GM23338 (cell line): ENCODE measurements around the gene GRIA4. TPM values are rescaled to one million over a fixed set of nuclear protein-coding genes. Genes with fewer than 3 reads are reported as not detected.

Experiments used
- ATAC-seq: fragments of 200-7000 bp; cut with Tn5 transposase; 3 replicates; pipeline ENCODE4 v1.9.1; 2020
- DNase-seq: peaks from one replicate; pipeline ENCODE4 v3.0.0-alpha.2; 2015; ENCODE audit warnings: low spot score
- H2AFZ ChIP-seq: fragments of 200-600 bp; sonication (generic); 2 replicates; pipeline ENCODE4 v1.8.0; 2016; ENCODE audit warnings: antibody characterized with exemption, mild to moderate bottlenecking, moderate library complexity
- H3F3A ChIP-seq: fragments of 200-600 bp; sonication (generic); replicated peaks from 2 replicates; pipeline ENCODE4 v1.8.0; 2017; ENCODE audit warnings: antibody characterized with exemption, mixed run types, low read depth
- H3K27ac ChIP-seq: fragments of 200-600 bp; sonication (generic); 2 replicates; pipeline ENCODE4 v1.6.1; 2016; ENCODE audit warnings: low read depth
- H3K27me3 ChIP-seq: fragments of 200-600 bp; sonication (generic); 2 replicates; pipeline ENCODE4 v1.8.0; 2016; ENCODE audit warnings: mild to moderate bottlenecking, mixed run types, moderate library complexity; ENCODE audit not compliant: insufficient read depth
- H3K36me3 ChIP-seq: fragments of 200-600 bp; sonication (generic); 2 replicates; pipeline ENCODE4 v1.8.0; 2016; ENCODE audit warnings: mild to moderate bottlenecking; ENCODE audit not compliant: insufficient read depth
- H3K4me1 ChIP-seq: fragments of 200-600 bp; sonication (generic); 2 replicates; pipeline ENCODE4 v1.8.0; 2016; ENCODE audit warnings: mild to moderate bottlenecking, moderate library complexity; ENCODE audit not compliant: insufficient read depth
- H3K4me2 ChIP-seq: fragments of 200-600 bp; sonication (generic); 2 replicates; pipeline ENCODE4 v1.7.1; 2017; ENCODE audit warnings: mixed run types
- H3K4me3 ChIP-seq: fragments of 200-600 bp; sonication (generic); 2 replicates; pipeline ENCODE4 v1.6.1; 2016; ENCODE audit warnings: mixed run types
- H3K79me2 ChIP-seq: fragments of 200-600 bp; sonication (generic); replicated peaks from 2 replicates; pipeline ENCODE4 v1.8.0; 2017; ENCODE audit warnings: mild to moderate bottlenecking; ENCODE audit not compliant: insufficient read depth
- H3K9me2 ChIP-seq: fragments of 200-600 bp; sonication (generic); 2 replicates; pipeline ENCODE4 v1.8.0; 2017; ENCODE audit not compliant: insufficient read depth
- H4K20me1 ChIP-seq: fragments of 200-600 bp; sonication (generic); replicated peaks from 2 replicates; pipeline ENCODE4 v1.8.0; 2017; ENCODE audit warnings: mild to moderate bottlenecking; ENCODE audit not compliant: insufficient read depth
- H3K27ac Mint-ChIP-seq: 2 replicates; pipeline ENCODE4 v1.8.0; 2020; ENCODE audit warnings: inconsistent platforms, mild to moderate bottlenecking, moderate library complexity, mixed read lengths
- H3K27me3 Mint-ChIP-seq: 3 replicates; pipeline ENCODE4 v1.8.0; 2022; ENCODE audit warnings: low read depth, mild to moderate bottlenecking, moderate library complexity, mixed read lengths, inconsistent platforms; ENCODE audit not compliant: insufficient read depth, poor library complexity
- H3K36me3 Mint-ChIP-seq: 3 replicates; pipeline ENCODE4 v1.8.0; 2021; ENCODE audit warnings: low read depth, mild to moderate bottlenecking, inconsistent platforms, moderate library complexity, mixed read lengths
- H3K4me1 Mint-ChIP-seq: 3 replicates; pipeline ENCODE4 v1.8.0; 2020; ENCODE audit warnings: mild to moderate bottlenecking, inconsistent platforms, mixed read lengths
- H3K4me3 Mint-ChIP-seq: 3 replicates; pipeline ENCODE4 v1.8.0; 2021; ENCODE audit warnings: moderate library complexity, mild to moderate bottlenecking, inconsistent platforms, mixed read lengths
- H3K9me3 Mint-ChIP-seq: 3 replicates; pipeline ENCODE4 v1.8.0; 2020; ENCODE audit warnings: moderate library complexity, mild to moderate bottlenecking, inconsistent platforms, mixed read lengths
- CREB1 ChIP-seq: fragments of 250-450 bp; sonication (Bioruptor Pico); IDR thresholded peaks from 2 replicates; pipeline ENCODE4 v1.5.0; 2020; ENCODE audit warnings: low read depth, mild to moderate bottlenecking, moderate library complexity
- POLR2AphosphoS5 ChIP-seq: IDR thresholded peaks from 2 replicates; pipeline ENCODE4 v1.6.1; 2016; ENCODE audit warnings: antibody characterized with exemption, low read depth
- STAT1 ChIP-seq: IDR thresholded peaks from one replicate; pipeline ENCODE4 v1.6.1; 2016; ENCODE audit warnings: antibody characterized with exemption; ENCODE audit not compliant: unreplicated experiment
- polyA plus RNA-seq: library from polyadenylated mRNA; unstranded; fragments of >200 nt; fragmentation: Nextera tagmentation; extraction: Ambion mirVana; gene quantifications from 2 replicates; pipeline ENCODE4 v1.2.1, GENCODE V29; 2016
- total RNA-seq: library from RNA; depleted of rRNA; stranded (reverse); fragments of >200 nt; shearing (Covaris generic); gene quantifications from 2 replicates; pipeline ENCODE4 v1.2.3, GENCODE V29; 2014
- TF ChIP-seq, protein P1 (sequence below), 2 experiments: fragments of 200-600 bp in 1 of 2; sonication (generic) in 1 of 2; conservative IDR thresholded peaks; 2 replicates each; pipeline versions ENCODE4 v1.5.1 to v1.6.1; 2016 to 2017; ENCODE audit warnings: antibody characterized with exemption in 2 of 2, low read depth in 2 of 2, mild to moderate bottlenecking in 2 of 2, moderate library complexity in 1 of 2
- TF ChIP-seq, protein P2 (sequence below): IDR thresholded peaks from one replicate; pipeline ENCODE4 v1.6.1; 2018; ENCODE audit warnings: antibody characterized with exemption; ENCODE audit not compliant: unreplicated experiment
- TF ChIP-seq, protein P3 (sequence below): fragments of 250-450 bp; sonication (Bioruptor Pico); IDR thresholded peaks from 2 replicates; pipeline ENCODE4 v1.5.0; 2020; ENCODE audit warnings: mild to moderate bottlenecking, moderate library complexity

Gene GRIA4
- total and polyA plus RNA-seq, 2 experiments from 2014 or later = 17.8 to 71.1 TPM

DNA sequence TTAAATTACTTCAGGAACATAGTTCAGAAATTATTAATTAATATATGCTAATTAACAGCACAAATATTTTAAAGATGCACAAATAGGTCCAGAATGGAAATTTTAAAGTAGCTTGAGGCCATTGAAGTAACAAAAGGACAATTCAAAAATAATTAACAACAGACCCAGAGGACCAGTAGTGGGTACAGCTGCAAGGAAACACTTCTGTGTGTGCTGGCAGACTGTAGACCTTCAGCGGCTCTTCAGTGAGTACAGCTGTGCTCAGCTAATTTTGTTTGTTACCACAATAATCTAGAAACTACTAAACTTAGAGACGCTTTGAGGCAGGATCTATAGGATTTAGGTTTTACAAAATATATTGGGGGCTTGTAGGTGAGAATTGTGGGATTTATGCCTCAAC lies 103.8 kb downstream of the GRIA4 start (continued):
- TF ChIP-seq CREB1 (CRISPR knock-in tag) = no peak
- TF ChIP-seq POLR2AphosphoS5 = no peak
- TF ChIP-seq, protein P1, sequence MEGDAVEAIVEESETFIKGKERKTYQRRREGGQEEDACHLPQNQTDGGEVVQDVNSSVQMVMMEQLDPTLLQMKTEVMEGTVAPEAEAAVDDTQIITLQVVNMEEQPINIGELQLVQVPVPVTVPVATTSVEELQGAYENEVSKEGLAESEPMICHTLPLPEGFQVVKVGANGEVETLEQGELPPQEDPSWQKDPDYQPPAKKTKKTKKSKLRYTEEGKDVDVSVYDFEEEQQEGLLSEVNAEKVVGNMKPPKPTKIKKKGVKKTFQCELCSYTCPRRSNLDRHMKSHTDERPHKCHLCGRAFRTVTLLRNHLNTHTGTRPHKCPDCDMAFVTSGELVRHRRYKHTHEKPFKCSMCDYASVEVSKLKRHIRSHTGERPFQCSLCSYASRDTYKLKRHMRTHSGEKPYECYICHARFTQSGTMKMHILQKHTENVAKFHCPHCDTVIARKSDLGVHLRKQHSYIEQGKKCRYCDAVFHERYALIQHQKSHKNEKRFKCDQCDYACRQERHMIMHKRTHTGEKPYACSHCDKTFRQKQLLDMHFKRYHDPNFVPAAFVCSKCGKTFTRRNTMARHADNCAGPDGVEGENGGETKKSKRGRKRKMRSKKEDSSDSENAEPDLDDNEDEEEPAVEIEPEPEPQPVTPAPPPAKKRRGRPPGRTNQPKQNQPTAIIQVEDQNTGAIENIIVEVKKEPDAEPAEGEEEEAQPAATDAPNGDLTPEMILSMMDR (conservative IDR thresholded peaks at IDR 0.05; ENCODE audit: low read depth in 2 of 2) = no peak
- TF ChIP-seq STAT1 = no peak

DNA sequence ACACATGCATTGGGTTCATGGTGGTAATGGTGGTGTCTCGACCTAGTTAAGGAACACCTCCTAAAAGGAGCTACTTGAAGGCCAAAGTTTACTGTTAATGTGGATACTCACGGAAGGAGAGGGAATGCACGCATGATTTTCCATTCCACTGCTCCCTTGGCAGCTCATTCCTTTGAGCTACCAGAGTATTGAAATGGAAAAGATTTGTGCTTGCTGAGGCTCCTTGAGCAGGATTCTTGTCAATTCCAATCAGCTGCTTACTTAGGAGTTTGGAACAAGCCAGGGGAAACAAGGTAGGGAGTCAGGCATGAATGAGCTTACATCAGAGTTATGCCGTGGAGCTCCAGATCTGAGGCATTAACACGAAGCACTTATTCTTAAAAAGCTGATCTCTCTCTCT lies 108.8 kb downstream of the GRIA4 start:
- Histone ChIP-seq H3K4me3 (no peak overlapping the region), H3K4me1 (peaks cover 11% of the 10 kb centered on the region; the same call in 1 of the 2 replicates), H3K27ac (0 out of 2 replicates have a peak overlapping the region, but pooled peaks have one; percentile 70)

More for the DNA sequence above, 108.8 kb downstream of the GRIA4 start:
- Mint-ChIP-seq H3K4me3 (no peak overlapping the region), H3K36me3 (peaks cover 6% of the 10 kb centered on the region; the same call in 2 of the 3 replicates), H3K9me3 (no peaks in the 10 kb centered on the region; the same call in 2 of the 3 replicates), H3K27ac (peak overlapping the region; percentile 13), H3K27me3 (no peaks in the 10 kb centered on the region), H3K4me1 (peaks cover 16% of the 10 kb centered on the region)
- Histone ChIP-seq H2AFZ (no peak overlapping the region), H3K27me3 (no peaks in the 10 kb centered on the region), H3K9me2 (no peaks in the 10 kb centered on the region), H3K79me2 (no peaks in the 10 kb centered on the region), H3K36me3 (no peaks in the 10 kb centered on the region), H3K4me2 (no peak overlapping the region), H4K20me1 (no peaks in the 10 kb centered on the region), H3F3A (no peaks in the 10 kb centered on the region)
- TF ChIP-seq, protein P2, sequence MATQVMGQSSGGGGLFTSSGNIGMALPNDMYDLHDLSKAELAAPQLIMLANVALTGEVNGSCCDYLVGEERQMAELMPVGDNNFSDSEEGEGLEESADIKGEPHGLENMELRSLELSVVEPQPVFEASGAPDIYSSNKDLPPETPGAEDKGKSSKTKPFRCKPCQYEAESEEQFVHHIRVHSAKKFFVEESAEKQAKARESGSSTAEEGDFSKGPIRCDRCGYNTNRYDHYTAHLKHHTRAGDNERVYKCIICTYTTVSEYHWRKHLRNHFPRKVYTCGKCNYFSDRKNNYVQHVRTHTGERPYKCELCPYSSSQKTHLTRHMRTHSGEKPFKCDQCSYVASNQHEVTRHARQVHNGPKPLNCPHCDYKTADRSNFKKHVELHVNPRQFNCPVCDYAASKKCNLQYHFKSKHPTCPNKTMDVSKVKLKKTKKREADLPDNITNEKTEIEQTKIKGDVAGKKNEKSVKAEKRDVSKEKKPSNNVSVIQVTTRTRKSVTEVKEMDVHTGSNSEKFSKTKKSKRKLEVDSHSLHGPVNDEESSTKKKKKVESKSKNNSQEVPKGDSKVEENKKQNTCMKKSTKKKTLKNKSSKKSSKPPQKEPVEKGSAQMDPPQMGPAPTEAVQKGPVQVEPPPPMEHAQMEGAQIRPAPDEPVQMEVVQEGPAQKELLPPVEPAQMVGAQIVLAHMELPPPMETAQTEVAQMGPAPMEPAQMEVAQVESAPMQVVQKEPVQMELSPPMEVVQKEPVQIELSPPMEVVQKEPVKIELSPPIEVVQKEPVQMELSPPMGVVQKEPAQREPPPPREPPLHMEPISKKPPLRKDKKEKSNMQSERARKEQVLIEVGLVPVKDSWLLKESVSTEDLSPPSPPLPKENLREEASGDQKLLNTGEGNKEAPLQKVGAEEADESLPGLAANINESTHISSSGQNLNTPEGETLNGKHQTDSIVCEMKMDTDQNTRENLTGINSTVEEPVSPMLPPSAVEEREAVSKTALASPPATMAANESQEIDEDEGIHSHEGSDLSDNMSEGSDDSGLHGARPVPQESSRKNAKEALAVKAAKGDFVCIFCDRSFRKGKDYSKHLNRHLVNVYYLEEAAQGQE = no peak
- TF ChIP-seq, protein P3, sequence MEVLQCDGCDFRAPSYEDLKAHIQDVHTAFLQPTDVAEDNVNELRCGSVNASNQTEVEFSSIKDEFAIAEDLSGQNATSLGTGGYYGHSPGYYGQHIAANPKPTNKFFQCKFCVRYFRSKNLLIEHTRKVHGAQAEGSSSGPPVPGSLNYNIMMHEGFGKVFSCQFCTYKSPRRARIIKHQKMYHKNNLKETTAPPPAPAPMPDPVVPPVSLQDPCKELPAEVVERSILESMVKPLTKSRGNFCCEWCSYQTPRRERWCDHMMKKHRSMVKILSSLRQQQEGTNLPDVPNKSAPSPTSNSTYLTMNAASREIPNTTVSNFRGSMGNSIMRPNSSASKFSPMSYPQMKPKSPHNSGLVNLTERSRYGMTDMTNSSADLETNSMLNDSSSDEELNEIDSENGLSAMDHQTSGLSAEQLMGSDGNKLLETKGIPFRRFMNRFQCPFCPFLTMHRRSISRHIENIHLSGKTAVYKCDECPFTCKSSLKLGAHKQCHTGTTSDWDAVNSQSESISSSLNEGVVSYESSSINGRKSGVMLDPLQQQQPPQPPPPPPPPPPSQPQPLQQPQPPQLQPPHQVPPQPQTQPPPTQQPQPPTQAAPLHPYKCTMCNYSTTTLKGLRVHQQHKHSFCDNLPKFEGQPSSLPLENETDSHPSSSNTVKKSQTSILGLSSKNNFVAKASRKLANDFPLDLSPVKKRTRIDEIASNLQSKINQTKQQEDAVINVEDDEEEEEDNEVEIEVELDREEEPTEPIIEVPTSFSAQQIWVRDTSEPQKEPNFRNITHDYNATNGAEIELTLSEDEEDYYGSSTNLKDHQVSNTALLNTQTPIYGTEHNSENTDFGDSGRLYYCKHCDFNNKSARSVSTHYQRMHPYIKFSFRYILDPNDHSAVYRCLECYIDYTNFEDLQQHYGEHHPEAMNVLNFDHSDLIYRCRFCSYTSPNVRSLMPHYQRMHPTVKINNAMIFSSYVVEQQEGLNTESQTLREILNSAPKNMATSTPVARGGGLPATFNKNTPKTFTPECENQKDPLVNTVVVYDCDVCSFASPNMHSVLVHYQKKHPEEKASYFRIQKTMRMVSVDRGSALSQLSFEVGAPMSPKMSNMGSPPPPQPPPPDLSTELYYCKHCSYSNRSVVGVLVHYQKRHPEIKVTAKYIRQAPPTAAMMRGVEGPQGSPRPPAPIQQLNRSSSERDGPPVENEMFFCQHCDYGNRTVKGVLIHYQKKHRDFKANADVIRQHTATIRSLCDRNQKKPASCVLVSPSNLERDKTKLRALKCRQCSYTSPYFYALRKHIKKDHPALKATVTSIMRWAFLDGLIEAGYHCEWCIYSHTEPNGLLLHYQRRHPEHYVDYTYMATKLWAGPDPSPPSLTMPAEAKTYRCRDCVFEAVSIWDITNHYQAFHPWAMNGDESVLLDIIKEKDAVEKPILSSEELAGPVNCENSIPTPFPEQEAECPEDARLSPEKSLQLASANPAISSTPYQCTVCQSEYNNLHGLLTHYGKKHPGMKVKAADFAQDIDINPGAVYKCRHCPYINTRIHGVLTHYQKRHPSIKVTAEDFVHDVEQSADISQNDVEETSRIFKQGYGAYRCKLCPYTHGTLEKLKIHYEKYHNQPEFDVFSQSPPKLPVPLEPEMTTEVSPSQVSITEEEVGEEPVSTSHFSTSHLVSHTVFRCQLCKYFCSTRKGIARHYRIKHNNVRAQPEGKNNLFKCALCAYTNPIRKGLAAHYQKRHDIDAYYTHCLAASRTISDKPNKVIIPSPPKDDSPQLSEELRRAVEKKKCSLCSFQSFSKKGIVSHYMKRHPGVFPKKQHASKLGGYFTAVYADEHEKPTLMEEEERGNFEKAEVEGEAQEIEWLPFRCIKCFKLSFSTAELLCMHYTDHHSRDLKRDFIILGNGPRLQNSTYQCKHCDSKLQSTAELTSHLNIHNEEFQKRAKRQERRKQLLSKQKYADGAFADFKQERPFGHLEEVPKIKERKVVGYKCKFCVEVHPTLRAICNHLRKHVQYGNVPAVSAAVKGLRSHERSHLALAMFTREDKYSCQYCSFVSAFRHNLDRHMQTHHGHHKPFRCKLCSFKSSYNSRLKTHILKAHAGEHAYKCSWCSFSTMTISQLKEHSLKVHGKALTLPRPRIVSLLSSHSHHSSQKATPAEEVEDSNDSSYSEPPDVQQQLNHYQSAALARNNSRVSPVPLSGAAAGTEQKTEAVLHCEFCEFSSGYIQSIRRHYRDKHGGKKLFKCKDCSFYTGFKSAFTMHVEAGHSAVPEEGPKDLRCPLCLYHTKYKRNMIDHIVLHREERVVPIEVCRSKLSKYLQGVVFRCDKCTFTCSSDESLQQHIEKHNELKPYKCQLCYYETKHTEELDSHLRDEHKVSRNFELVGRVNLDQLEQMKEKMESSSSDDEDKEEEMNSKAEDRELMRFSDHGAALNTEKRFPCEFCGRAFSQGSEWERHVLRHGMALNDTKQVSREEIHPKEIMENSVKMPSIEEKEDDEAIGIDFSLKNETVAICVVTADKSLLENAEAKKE (CRISPR knock-in tag) = 0 out of 2 replicates have a peak, but pooled peaks have one; percentile 24
- ATAC-seq (no peak), DNase-seq (peak; percentile 13)
